ENCODE measurements around the gene MMP23B. TPM values are rescaled to one million over a fixed set of nuclear protein-coding genes. Genes with fewer than 3 reads are reported as not detected.

Gene MMP23B
- polyA plus RNA-seq, 2 of the 4 experiments (the other 2 are of a cell fraction), result 1.0 TPM; not detected in 1

- ATAC-seq (no peak), FAIRE-seq (no peak), DNase-seq (ENCODE audit: low read depth in 1 of 2, low spot score in 1 of 2) (no peak)
- POLR2A ChIA-PET, result no interaction called here
- CTCF ChIA-PET, result no interaction called here
- WGBS (ENCODE audit: missing lambda C conversion rate), result 67% methylated on average over 8 of the region's 8 CpGs
- TF ChIP-seq EP300 (IDR thresholded peaks at IDR 0.05) (no peak), RARB (CRISPR knock-in tag; IDR thresholded peaks at IDR 0.05) (no peak), HOXA7 (CRISPR knock-in tag; IDR thresholded peaks at IDR 0.05) (no peak), HEYL (CRISPR knock-in tag; IDR thresholded peaks at IDR 0.05) (no peak), HOXB5 (CRISPR knock-in tag; IDR thresholded peaks at IDR 0.05) (no peak), BHLHE40 (IDR thresholded peaks at IDR 0.05; ENCODE audit: low read depth, low read length) (no peak), MYC (IDR thresholded peaks at IDR 0.05; ENCODE audit: borderline replicate concordance, low read length) (no peak)
- TF ChIP-seq, protein P1, sequence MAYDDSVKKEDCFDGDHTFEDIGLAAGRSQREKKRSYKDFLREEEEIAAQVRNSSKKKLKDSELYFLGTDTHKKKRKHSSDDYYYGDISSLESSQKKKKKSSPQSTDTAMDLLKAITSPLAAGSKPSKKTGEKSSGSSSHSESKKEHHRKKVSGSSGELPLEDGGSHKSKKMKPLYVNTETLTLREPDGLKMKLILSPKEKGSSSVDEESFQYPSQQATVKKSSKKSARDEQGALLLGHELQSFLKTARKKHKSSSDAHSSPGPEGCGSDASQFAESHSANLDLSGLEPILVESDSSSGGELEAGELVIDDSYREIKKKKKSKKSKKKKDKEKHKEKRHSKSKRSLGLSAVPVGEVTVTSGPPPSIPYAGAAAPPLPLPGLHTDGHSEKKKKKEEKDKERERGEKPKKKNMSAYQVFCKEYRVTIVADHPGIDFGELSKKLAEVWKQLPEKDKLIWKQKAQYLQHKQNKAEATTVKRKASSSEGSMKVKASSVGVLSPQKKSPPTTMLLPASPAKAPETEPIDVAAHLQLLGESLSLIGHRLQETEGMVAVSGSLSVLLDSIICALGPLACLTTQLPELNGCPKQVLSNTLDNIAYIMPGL (CRISPR knock-in tag; IDR thresholded peaks at IDR 0.05; ENCODE audit: borderline replicate concordance), result no peak
- Histone ChIP-seq H3K27ac (no peak overlapping the region), H3K4me2 (no peak overlapping the region), H3K4me3 (no peak overlapping the region), H3K9me3 (no peaks in the 10 kb centered on the region), H3K4me1 (no peaks in the 10 kb centered on the region)
These were observed 6.2 kb upstream of the MMP23B start for GRCh38 chr1:1625824-1626206.

- no peak for FAIRE-seq
- CTCF ChIA-PET, result no interaction called here
- POLR2A ChIA-PET, result no interaction called here
- ATAC-seq, result no peak
- WGBS (ENCODE audit: missing lambda C conversion rate), result 77% methylated on average over 24 of the region's 48 CpGs
- no peaks in the 10 kb centered on the region for H3K9me3 ChIP-seq
- H3K4me3 ChIP-seq, result no peak overlapping the region
- no peak for DNase-seq (ENCODE audit: low read depth in 1 of 2, low spot score in 1 of 2)
- H3K27ac ChIP-seq, result no peak overlapping the region
- H3K4me2 ChIP-seq, result no peak overlapping the region
- H3K4me1 ChIP-seq, result no peaks in the 10 kb centered on the region
- TF ChIP-seq POLR2A (IDR thresholded peaks at IDR 0.05; ENCODE audit: low read length) (no peak), ZC3H11A (IDR thresholded peaks at IDR 0.05) (no peak), FOSL2 (IDR thresholded peaks at IDR 0.05) (no peak), FOSL2 (CRISPR knock-in tag; IDR thresholded peaks at IDR 0.05) (no peak), NPAS2 (CRISPR knock-in tag; IDR thresholded peaks at IDR 0.05; ENCODE audit: borderline replicate concordance) (no peak), TFCP2L1 (CRISPR knock-in tag; IDR thresholded peaks at IDR 0.05) (no peak), GATA3 (IDR thresholded peaks at IDR 0.05; ENCODE audit: borderline replicate concordance) (no peak), HOXA7 (CRISPR knock-in tag; IDR thresholded peaks at IDR 0.05) (no peak), BHLHE40 (IDR thresholded peaks at IDR 0.05; ENCODE audit: low read depth, low read length) (no peak), MAZ (IDR thresholded peaks at IDR 0.05; ENCODE audit: borderline replicate concordance, low read depth, low read length) (no peak), TP53 (CRISPR knock-in tag; IDR thresholded peaks at IDR 0.05) (no peak), CHD4 (IDR thresholded peaks at IDR 0.05; ENCODE audit: borderline replicate concordance) (no peak), CHD2 (IDR thresholded peaks at IDR 0.05; ENCODE audit: low read length, partially characterized antibody) (no peak), RARB (CRISPR knock-in tag; IDR thresholded peaks at IDR 0.05) (no peak)
- TF ChIP-seq, protein P2, sequence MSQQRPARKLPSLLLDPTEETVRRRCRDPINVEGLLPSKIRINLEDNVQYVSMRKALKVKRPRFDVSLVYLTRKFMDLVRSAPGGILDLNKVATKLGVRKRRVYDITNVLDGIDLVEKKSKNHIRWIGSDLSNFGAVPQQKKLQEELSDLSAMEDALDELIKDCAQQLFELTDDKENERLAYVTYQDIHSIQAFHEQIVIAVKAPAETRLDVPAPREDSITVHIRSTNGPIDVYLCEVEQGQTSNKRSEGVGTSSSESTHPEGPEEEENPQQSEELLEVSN (IDR thresholded peaks at IDR 0.05; ENCODE audit: borderline replicate concordance, low read depth), result no peak
- TF ChIP-seq, protein P3, sequence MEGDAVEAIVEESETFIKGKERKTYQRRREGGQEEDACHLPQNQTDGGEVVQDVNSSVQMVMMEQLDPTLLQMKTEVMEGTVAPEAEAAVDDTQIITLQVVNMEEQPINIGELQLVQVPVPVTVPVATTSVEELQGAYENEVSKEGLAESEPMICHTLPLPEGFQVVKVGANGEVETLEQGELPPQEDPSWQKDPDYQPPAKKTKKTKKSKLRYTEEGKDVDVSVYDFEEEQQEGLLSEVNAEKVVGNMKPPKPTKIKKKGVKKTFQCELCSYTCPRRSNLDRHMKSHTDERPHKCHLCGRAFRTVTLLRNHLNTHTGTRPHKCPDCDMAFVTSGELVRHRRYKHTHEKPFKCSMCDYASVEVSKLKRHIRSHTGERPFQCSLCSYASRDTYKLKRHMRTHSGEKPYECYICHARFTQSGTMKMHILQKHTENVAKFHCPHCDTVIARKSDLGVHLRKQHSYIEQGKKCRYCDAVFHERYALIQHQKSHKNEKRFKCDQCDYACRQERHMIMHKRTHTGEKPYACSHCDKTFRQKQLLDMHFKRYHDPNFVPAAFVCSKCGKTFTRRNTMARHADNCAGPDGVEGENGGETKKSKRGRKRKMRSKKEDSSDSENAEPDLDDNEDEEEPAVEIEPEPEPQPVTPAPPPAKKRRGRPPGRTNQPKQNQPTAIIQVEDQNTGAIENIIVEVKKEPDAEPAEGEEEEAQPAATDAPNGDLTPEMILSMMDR (IDR thresholded peaks at IDR 0.05), result no peak
These were observed 5.5 kb upstream of the MMP23B start for GRCh38 chr1:1626207-1627141.
